ENCODE data around the gene ARID4B. TPM values are rescaled to one million over a fixed set of nuclear protein-coding genes. Genes with fewer than 3 reads are reported as not detected.

The ARID4B gene
- total RNA-seq, 1 experiment from 2014 or later: 28.3 TPM

- BruUV-seq (replicated peaks): no TSS peak
- Histone ChIP-seq H3K4me3 (replicated peaks in 1 of 2; ENCODE audit: low read depth in 1 of 2, low read length in 2 of 2) (no peak overlapping the region), H3K27me3 (ENCODE audit: insufficient read depth, low read length) (no peaks in the 10 kb centered on the region), H3K9me2 (ENCODE audit: insufficient read depth) (no peaks in the 10 kb centered on the region), H3K36me3 (ENCODE audit: control insufficient read depth in 1 of 2, insufficient read depth in 2 of 2, low read length in 2 of 2) (peaks cover 0 to 2% of the 10 kb centered on the region in 2 experiments; a peak in 1 of 4 replicates), H3K9me3 (ENCODE audit: control insufficient read depth in 1 of 2, insufficient read depth in 1 of 2, low read depth in 1 of 2, low read length in 2 of 2) (no peaks in the 10 kb centered on the region), H3K27ac (ENCODE audit: low read depth, low read length) (no peak overlapping the region), H3K79me2 (ENCODE audit: insufficient read depth, low read length) (peaks cover 78% of the 10 kb centered on the region), H3K4me1 (ENCODE audit: control insufficient read depth in 1 of 2, insufficient read depth in 2 of 2, low read length in 2 of 2) (no peaks in the 10 kb centered on the region), H4K20me1 (ENCODE audit: insufficient read depth) (no peaks in the 10 kb centered on the region), H2AFZ (ENCODE audit: low read depth, low read length, poor library complexity, severe bottlenecking) (no peak overlapping the region), H3K4me2 (ENCODE audit: low read length) (no peak overlapping the region), H3K9ac (ENCODE audit: low read length) (no peak overlapping the region)
- ATAC-seq (no peak), DNase-seq (ENCODE audit: low read depth, low spot score) (no peak)
- TF ChIP-seq SP1 (IDR thresholded peaks at IDR 0.05; ENCODE audit: low read depth) (no peak), REST (IDR thresholded peaks at IDR 0.05; ENCODE audit: low read depth) (no peak), ZFX (IDR thresholded peaks at IDR 0.05) (no peak), JUND (IDR thresholded peaks at IDR 0.05) (no peak), EZH2phosphoT487 (IDR thresholded peaks at IDR 0.05; ENCODE audit: borderline replicate concordance) (no peak), EGR1 (IDR thresholded peaks at IDR 0.05; ENCODE audit: low read depth) (no peak), POLR2A (IDR thresholded peaks at IDR 0.05; ENCODE audit: borderline replicate concordance, extremely low read depth, insufficient read depth, insufficient read length) (no peak), EZH2 (IDR thresholded peaks at IDR 0.05) (no peak), ZBTB33 (IDR thresholded peaks at IDR 0.05; ENCODE audit: extremely low read depth, insufficient replicate concordance, low read length) (no peak), ATF3 (IDR thresholded peaks at IDR 0.05) (no peak), CBX3 (IDR thresholded peaks at IDR 0.05; ENCODE audit: low read depth) (no peak), ZNF274 (IDR thresholded peaks at IDR 0.05; ENCODE audit: low read depth, low read length) (no peak), YY1 (IDR thresholded peaks at IDR 0.05; ENCODE audit: extremely low read depth, insufficient replicate concordance, low read depth, low read length) (no peak), MAX (IDR thresholded peaks at IDR 0.05) (no peak), TCF7L2 (IDR thresholded peaks at IDR 0.05; ENCODE audit: borderline replicate concordance, extremely low read depth, insufficient read depth, insufficient read length) (no peak)
- TF ChIP-seq, protein P1, sequence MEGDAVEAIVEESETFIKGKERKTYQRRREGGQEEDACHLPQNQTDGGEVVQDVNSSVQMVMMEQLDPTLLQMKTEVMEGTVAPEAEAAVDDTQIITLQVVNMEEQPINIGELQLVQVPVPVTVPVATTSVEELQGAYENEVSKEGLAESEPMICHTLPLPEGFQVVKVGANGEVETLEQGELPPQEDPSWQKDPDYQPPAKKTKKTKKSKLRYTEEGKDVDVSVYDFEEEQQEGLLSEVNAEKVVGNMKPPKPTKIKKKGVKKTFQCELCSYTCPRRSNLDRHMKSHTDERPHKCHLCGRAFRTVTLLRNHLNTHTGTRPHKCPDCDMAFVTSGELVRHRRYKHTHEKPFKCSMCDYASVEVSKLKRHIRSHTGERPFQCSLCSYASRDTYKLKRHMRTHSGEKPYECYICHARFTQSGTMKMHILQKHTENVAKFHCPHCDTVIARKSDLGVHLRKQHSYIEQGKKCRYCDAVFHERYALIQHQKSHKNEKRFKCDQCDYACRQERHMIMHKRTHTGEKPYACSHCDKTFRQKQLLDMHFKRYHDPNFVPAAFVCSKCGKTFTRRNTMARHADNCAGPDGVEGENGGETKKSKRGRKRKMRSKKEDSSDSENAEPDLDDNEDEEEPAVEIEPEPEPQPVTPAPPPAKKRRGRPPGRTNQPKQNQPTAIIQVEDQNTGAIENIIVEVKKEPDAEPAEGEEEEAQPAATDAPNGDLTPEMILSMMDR (IDR thresholded peaks at IDR 0.05 in 2 of 3, conservative IDR thresholded peaks at IDR 0.05 in 1 of 3; ENCODE audit: borderline replicate concordance in 1 of 3, insufficient read depth in 1 of 3, low read depth in 2 of 3, low read length in 2 of 3): no peak
- ChIA-PET RAD21 (ENCODE audit: low non-redundant PET in 1 of 2, low total read pairs in 2 of 2, uncharacterized antibody in 2 of 2, unreplicated experiment in 2 of 2) (no interaction called here), POLR2A (no interaction called here), CTCF (no interaction called here)
- intact Hi-C loops (cut with micrococcal nuclease): no loop called here
Observed at GRCh38 chr1:235307158-235308124, 20.5 kb downstream of the ARID4B start.
